ENCODE data around the gene MARCHF2.

GRCh38 chr19:8457209-8457608 is 44.1 kb downstream of the MARCHF2 start:
- TF ChIP-seq CTCF (IDR thresholded peaks at IDR 0.05; ENCODE audit: insufficient read depth, low read depth, low read length) (no peak), EZH2 (IDR thresholded peaks at IDR 0.05; ENCODE audit: insufficient read depth, low read length) (no peak)

Measured in astrocyte (in vitro differentiated cells and primary cell).